ENCODE measurements around the gene ANKRD33.

DNA sequence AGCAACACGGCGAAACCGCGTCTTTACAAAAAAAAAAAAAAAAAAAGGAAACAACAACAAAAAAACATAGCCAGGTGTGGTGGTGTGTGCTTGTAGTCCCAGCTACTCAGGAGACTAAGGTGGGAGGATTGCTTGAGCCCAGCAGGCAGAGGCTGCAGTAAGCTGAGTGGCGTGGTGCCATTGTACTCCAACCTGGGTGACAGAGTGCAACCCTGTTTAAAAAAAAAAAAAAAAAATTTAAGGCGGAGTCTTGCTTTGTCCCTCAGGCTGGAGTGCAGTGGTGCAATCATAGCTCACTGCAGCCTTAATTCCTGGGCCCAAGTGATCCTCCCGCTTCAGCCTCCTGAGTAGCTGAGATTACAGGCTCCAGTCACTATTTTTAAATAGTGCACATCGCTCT is 21.1 kb upstream of the ANKRD33 start:
- TF ChIP-seq POLR2AphosphoS5 (IDR thresholded peaks at IDR 0.05; ENCODE audit: low read depth, low read length) (no peak), POLR2A (IDR thresholded peaks at IDR 0.05; ENCODE audit: low read depth, low read length) (no peak)

Data from GM12891 (cell line).